T-helper 1 cell (primary cell): ENCODE results near the gene CACNA1C.

Experiments
- DNase-seq, 5 donors: peaks; one replicate each; pipeline ENCODE4 v3.0.0-alpha.2; 2012 to 2020

The CACNA1C gene

GRCh38 chr12:2493086-2493485, 440.3 kb downstream of the CACNA1C start:
- no peak for DNase-seq

- DNase-seq: no peak
These were observed 441.9 kb downstream of the CACNA1C start for GRCh38 chr12:2494486-2495192.

GRCh38 chr12:2495417-2496112, 442.8 kb downstream of the CACNA1C start:
- DNase-seq: no peak

GRCh38 chr12:2498964-2499500, 446.2 kb downstream of the CACNA1C start:
- no peak for DNase-seq

GRCh38 chr12:2501464-2502191, 448.8 kb downstream of the CACNA1C start:
- no peak for DNase-seq

- DNase-seq: no peak
These were observed 450.2 kb downstream of the CACNA1C start for GRCh38 chr12:2503036-2503435.

- no peak for DNase-seq
These were observed 451.0 kb downstream of the CACNA1C start for GRCh38 chr12:2503762-2504161.

- DNase-seq: no peak
These were observed 451.8 kb downstream of the CACNA1C start for GRCh38 chr12:2504577-2504976.

GRCh38 chr12:2507814-2508213, 455.0 kb downstream of the CACNA1C start:
- DNase-seq: no peak

- DNase-seq: no peak
These were observed 456.4 kb downstream of the CACNA1C start for GRCh38 chr12:2509137-2509536.

- DNase-seq: no peak
These were observed 457.3 kb downstream of the CACNA1C start for GRCh38 chr12:2510045-2510444.

- no peak for DNase-seq
These were observed 460.6 kb downstream of the CACNA1C start for GRCh38 chr12:2513141-2514037.

- no peak for DNase-seq
These were observed 461.2 kb downstream of the CACNA1C start for GRCh38 chr12:2514038-2514340.

GRCh38 chr12:2520722-2521246, 468.0 kb downstream of the CACNA1C start:
- no peak for DNase-seq

GRCh38 chr12:2523317-2523716, 470.5 kb downstream of the CACNA1C start:
- DNase-seq: no peak

GRCh38 chr12:2523844-2524243, 471.1 kb downstream of the CACNA1C start:
- no peak for DNase-seq

- DNase-seq: peak in 1 of 5 donors; percentile 27
These were observed 473.6 kb downstream of the CACNA1C start for GRCh38 chr12:2526371-2526770.

- DNase-seq: no peak
These were observed 475.2 kb downstream of the CACNA1C start for GRCh38 chr12:2528001-2528400.

- DNase-seq: no peak
These were observed 477.0 kb downstream of the CACNA1C start for GRCh38 chr12:2529807-2530206.

GRCh38 chr12:2531371-2531770, 478.6 kb downstream of the CACNA1C start:
- DNase-seq: no peak

- no peak for DNase-seq
These were observed 480.2 kb downstream of the CACNA1C start for GRCh38 chr12:2533036-2533435.

GRCh38 chr12:2535583-2536204, 482.9 kb downstream of the CACNA1C start:
- DNase-seq: no peak
